H1 (cell line): ENCODE results near the gene SHISA7.

ENCODE experiments used
- CBX5 ChIP-seq: fragments of 300-800, 300-1000 bp; sonication (generic); IDR thresholded peaks from 2 replicates; pipeline ENCODE4 v1.7.1; 2016; ENCODE audit warnings: antibody characterized with exemption, low read length, low read depth
- CEBPB ChIP-seq: IDR thresholded peaks from 2 replicates; pipeline ENCODE4 v1.6.1; 2012; ENCODE audit warnings: low read depth, low read length
- EGR1 ChIP-seq: IDR thresholded peaks from 2 replicates; pipeline ENCODE4 v1.6.1; 2011; ENCODE audit warnings: low read depth, low read length, borderline replicate concordance
- EZH2 ChIP-seq: fragments of 200-600 bp; sonication (generic); IDR thresholded peaks from 2 replicates; pipeline ENCODE4 v1.7.1; 2012; ENCODE audit warnings: low read depth, mild to moderate bottlenecking, moderate library complexity, low read length, inconsistent platforms; ENCODE audit not compliant: severe bottlenecking
- MAFK ChIP-seq: IDR thresholded peaks from 2 replicates; pipeline ENCODE4 v1.6.1; 2012; ENCODE audit warnings: low read depth, mild to moderate bottlenecking, improper control_type of control experiment, low read length
- POLR2A ChIP-seq, 2 experiments: IDR thresholded peaks; 1 replicate in 1 of 2; 2 replicates in 1 of 2; pipeline ENCODE4 v1.6.1; 2011; ENCODE audit warnings: low read depth in 2 of 2, low read length in 2 of 2, mild to moderate bottlenecking in 2 of 2; ENCODE audit errors: control extremely low read depth in 1 of 2
- POLR2AphosphoS5 ChIP-seq: IDR thresholded peaks from 2 replicates; pipeline ENCODE4 v1.6.1; 2011; ENCODE audit warnings: low read depth, low read length
- SIX5 ChIP-seq: IDR thresholded peaks from 2 replicates; pipeline ENCODE4 v1.6.1; 2011; ENCODE audit warnings: mild to moderate bottlenecking, low read depth, low read length
- TF ChIP-seq, protein P1 (sequence below), 3 experiments: IDR thresholded peaks; 1 replicate in 2 of 3; 2 replicates in 1 of 3; pipeline versions ENCODE4 v1.5.1 to v1.6.1; 2011; ENCODE audit warnings: low read length in 3 of 3, mild to moderate bottlenecking in 3 of 3, inconsistent platforms in 2 of 3, low read depth in 1 of 3, moderate library complexity in 1 of 3; ENCODE audit not compliant: insufficient read depth in 1 of 3; ENCODE audit errors: control extremely low read depth in 1 of 3
- TF ChIP-seq, protein P2 (sequence below): IDR thresholded peaks from 2 replicates; pipeline ENCODE4 v1.6.1; 2012; ENCODE audit warnings: low read length, inconsistent platforms
- TF ChIP-seq, protein P3 (sequence below): IDR thresholded peaks from 2 replicates; pipeline ENCODE4 v1.6.1; 2011; ENCODE audit warnings: low read length, improper control_type of control experiment

DNA sequence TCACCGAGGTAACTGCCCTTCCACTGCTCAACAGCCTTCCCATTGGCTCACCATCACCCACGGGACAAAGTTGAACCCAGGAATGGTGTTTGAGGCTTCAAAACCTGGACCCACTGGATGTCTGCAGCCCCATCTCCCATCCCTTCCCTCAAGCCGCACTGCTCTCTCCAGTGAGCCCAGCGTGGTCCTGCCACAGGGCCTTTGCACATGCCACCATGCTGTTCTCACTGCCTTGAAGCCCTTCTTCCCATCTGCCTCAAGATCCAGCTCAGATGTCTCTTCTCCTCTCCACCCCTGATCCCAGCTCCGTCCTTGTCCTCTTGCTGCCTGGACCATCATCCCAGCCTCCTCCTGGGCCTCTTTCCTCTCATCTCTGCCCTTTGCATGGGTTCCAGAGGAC is 4.0 kb downstream of the SHISA7 start:
- TF ChIP-seq, protein P1, sequence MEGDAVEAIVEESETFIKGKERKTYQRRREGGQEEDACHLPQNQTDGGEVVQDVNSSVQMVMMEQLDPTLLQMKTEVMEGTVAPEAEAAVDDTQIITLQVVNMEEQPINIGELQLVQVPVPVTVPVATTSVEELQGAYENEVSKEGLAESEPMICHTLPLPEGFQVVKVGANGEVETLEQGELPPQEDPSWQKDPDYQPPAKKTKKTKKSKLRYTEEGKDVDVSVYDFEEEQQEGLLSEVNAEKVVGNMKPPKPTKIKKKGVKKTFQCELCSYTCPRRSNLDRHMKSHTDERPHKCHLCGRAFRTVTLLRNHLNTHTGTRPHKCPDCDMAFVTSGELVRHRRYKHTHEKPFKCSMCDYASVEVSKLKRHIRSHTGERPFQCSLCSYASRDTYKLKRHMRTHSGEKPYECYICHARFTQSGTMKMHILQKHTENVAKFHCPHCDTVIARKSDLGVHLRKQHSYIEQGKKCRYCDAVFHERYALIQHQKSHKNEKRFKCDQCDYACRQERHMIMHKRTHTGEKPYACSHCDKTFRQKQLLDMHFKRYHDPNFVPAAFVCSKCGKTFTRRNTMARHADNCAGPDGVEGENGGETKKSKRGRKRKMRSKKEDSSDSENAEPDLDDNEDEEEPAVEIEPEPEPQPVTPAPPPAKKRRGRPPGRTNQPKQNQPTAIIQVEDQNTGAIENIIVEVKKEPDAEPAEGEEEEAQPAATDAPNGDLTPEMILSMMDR (IDR thresholded peaks at IDR 0.05; ENCODE audit: control extremely low read depth in 1 of 3, insufficient read depth in 1 of 3, low read depth in 1 of 3, low read length in 3 of 3): no peak
- no peak for TF ChIP-seq CEBPB
- no peak for TF ChIP-seq POLR2AphosphoS5
- no peak for TF ChIP-seq SIX5
- TF ChIP-seq, protein P2, sequence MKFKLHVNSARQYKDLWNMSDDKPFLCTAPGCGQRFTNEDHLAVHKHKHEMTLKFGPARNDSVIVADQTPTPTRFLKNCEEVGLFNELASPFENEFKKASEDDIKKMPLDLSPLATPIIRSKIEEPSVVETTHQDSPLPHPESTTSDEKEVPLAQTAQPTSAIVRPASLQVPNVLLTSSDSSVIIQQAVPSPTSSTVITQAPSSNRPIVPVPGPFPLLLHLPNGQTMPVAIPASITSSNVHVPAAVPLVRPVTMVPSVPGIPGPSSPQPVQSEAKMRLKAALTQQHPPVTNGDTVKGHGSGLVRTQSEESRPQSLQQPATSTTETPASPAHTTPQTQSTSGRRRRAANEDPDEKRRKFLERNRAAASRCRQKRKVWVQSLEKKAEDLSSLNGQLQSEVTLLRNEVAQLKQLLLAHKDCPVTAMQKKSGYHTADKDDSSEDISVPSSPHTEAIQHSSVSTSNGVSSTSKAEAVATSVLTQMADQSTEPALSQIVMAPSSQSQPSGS: no peak
- TF ChIP-seq, protein P3, sequence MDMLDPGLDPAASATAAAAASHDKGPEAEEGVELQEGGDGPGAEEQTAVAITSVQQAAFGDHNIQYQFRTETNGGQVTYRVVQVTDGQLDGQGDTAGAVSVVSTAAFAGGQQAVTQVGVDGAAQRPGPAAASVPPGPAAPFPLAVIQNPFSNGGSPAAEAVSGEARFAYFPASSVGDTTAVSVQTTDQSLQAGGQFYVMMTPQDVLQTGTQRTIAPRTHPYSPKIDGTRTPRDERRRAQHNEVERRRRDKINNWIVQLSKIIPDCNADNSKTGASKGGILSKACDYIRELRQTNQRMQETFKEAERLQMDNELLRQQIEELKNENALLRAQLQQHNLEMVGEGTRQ: no peak
- TF ChIP-seq EZH2: no peak
- no peak for TF ChIP-seq EGR1
- no peak for TF ChIP-seq POLR2A (IDR thresholded peaks at IDR 0.05; ENCODE audit: control extremely low read depth in 1 of 2, low read depth in 2 of 2, low read length in 2 of 2)
- TF ChIP-seq CBX5: no peak
- TF ChIP-seq MAFK: no peak
